T-helper 2 cell treated with Interferon-gamma antibody and Interleukin-4, amounts not matched to agents 5 μg/mL and 100 μg/mL, for 36 hours (primary cell): ENCODE data around the gene CCL4L2.
"Not testable (repeated sequence)": the region's sequence is repeated elsewhere in the genome, so short reads cannot be mapped to it uniquely, and the experiment has no call there.

Experiments used
- DNase-seq: peaks from one replicate; pipeline ENCODE4 v3.0.0; 2021; ENCODE audit warnings: low spot score
- H3K27ac Mint-ChIP-seq: one replicate; pipeline ENCODE4 v1.8.0; 2021; ENCODE audit warnings: mild to moderate bottlenecking, mixed read lengths
- H3K27me3 Mint-ChIP-seq: one replicate; pipeline ENCODE4 v1.8.0; 2021; ENCODE audit warnings: low read depth, mixed read lengths
- H3K36me3 Mint-ChIP-seq: one replicate; pipeline ENCODE4 v1.8.0; 2021; ENCODE audit warnings: low read depth, mixed read lengths
- H3K4me1 Mint-ChIP-seq: one replicate; pipeline ENCODE4 v1.8.0; 2021; ENCODE audit warnings: low read depth, mixed read lengths
- H3K4me3 Mint-ChIP-seq: one replicate; pipeline ENCODE4 v1.8.0; 2022; ENCODE audit warnings: mild to moderate bottlenecking, moderate library complexity, mixed read lengths
- H3K9me3 Mint-ChIP-seq: one replicate; pipeline ENCODE4 v1.8.0; 2021; ENCODE audit warnings: mixed read lengths

Gene CCL4L2

DNA sequence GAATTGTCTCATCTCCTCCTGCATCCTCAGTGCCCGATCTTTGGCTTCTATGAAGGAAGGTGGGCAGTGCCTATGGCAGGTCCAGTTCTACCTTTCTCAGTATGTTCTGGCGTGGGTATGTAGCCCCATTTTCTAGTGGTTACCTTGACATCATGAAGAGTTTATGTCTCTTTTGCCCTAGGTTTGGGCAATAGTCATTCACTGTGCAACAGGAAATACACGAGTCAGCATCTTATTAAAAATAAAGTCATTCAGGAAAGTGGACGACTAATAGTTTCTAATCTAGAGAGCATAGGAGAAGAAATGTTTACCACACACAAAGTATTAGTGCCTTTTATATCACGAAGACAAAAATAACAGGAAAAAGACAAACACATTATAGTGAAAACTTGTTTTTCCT lies 20.9 kb upstream of the CCL4L2 start:
- H3K4me3 Mint-ChIP-seq, H3K36me3 Mint-ChIP-seq, H3K27ac Mint-ChIP-seq, H3K9me3 Mint-ChIP-seq, DNase-seq: not testable (repeated sequence)
- Mint-ChIP-seq H3K4me1 (peaks cover 13% of the 10 kb centered on the region), H3K27me3 (peaks cover 46% of the 10 kb centered on the region)

DNA sequence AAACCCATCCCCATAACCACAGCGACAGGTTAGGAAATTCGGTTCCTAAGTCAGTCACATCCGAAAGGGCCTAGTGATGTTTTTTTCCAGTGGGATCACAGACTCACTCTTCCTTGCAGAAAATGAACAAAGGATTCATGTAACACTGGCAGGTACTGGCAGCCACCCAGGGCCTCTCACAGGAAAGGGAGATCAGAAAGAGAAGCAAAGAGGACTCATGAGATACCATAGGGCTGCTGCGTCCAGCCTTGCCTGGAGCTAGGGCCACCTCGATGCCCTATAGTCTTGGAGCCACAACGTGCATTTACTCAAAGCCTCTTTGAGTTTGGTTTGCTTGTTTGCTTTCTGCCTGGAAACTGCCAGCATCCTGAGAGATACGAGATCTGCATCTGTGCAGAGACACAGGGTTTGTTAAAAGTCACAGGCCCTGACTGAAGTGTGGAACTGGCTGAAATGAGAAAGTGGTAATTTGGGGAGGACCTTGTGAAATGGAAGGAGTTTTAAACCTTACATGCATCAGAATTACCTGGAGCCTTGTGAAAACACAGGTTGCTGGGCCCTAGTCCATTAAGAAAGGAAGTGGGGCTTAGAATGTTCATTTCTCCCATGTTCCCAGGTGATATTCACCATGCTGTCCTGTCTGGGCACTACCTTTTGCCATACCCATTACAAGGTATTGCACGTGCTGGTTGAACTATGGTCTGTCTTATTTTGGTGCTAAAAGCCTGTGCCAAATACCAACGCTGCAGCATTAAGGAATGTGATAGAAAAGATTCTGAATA lies 20.1 kb upstream of the CCL4L2 start:
- not testable (repeated sequence) for H3K4me3 Mint-ChIP-seq, H3K36me3 Mint-ChIP-seq, H3K9me3 Mint-ChIP-seq, DNase-seq, H3K27ac Mint-ChIP-seq
- H3K27me3 Mint-ChIP-seq: peaks cover 43% of the 10 kb centered on the region
- peaks cover 13% of the 10 kb centered on the region for H3K4me1 Mint-ChIP-seq

DNA sequence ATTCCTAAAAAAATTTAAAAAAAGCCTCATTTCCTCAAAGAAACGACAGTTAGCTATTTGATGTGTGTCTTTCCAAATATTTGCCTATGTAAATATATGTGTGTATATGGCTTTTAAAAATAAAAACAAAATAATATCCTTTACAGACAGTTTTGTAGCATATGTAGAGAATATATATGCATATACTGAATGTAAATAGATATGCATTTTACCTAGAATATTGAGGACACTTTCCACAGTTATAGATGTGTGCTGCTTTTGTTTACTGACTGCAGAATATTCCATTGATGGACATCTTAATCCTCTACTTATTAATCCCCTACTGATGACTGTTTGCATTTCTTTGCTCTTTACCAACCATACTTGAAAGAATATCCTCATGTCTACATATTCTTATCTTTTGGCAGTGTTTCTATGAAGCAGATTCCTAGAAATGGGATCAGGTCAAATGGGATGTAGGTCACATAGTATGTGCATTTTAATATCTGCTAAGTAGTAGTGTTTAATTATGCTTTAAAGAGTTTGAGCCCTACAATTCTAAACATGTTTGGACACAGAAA lies 17.6 kb upstream of the CCL4L2 start:
- no peak overlapping the region for H3K27ac Mint-ChIP-seq
- no peak for DNase-seq
- H3K4me1 Mint-ChIP-seq: peaks cover 21% of the 10 kb centered on the region
- no peak overlapping the region for H3K4me3 Mint-ChIP-seq
- H3K9me3 Mint-ChIP-seq: no peaks in the 10 kb centered on the region
- H3K36me3 Mint-ChIP-seq: no peaks in the 10 kb centered on the region
- H3K27me3 Mint-ChIP-seq: peaks cover 42% of the 10 kb centered on the region

DNA sequence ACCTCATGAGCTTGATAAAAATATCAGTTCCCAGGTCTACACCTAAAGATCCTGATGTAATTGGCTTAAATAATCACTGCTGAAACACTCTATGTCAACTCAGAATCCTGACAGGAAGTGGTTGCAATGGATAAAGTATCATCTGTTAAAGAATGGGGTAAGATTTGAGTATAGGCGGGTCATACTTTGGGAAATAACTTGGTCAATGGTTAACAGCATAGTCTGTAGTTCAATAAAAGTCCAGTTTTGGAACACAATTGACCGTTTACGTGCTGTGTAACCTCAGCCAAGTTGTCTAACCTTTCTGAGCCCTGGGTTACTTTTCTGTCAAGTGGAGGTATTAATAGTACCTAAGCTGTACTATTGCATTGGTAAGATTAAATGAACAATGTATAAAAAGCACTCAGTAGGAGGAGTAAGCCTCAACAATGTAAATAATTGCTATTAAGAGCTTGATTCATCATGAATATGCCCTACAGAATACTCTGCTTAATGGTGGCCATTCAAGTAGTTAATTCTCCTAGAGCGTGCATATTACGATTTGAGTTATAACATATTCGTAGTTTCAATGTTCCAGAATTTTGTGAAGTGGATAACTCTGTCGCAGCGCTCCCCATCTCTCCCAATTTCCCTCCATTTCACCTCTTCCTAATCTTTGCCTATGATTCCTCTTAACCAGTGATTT lies 16.6 kb upstream of the CCL4L2 start:
- DNase-seq, H3K36me3 Mint-ChIP-seq, H3K27ac Mint-ChIP-seq, H3K9me3 Mint-ChIP-seq, H3K4me3 Mint-ChIP-seq: not testable (repeated sequence)
- peaks cover 42% of the 10 kb centered on the region for H3K27me3 Mint-ChIP-seq
- H3K4me1 Mint-ChIP-seq: peaks cover 20% of the 10 kb centered on the region

DNA sequence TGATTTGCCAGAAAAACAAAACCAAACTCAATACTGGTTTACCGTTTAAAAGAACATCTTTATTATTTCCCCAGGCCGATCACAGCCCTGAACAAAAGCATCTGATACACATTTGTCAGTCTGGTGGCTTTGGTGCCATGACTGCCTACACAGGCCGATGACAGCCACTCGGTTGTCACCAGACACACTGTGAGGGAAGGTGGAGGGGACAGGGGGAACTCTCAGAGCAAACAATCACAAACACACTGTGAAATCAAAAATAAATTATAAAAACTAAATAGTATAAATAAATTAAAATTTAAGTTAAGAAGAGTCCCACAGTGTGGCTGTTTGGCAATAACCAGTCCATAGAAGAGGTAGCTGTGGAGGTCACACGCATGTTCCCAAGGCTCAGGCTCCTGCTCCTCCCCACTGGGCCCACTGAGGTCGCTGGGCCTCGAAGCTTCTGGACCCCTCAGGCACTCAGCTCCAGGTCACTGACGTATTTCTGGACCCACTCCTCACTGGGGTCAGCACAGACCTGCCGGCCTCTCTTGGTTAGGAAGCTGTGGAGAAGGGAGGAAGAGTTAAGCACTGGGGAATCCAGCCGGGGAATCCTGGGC lies 15.9 kb upstream of the CCL4L2 start:
- DNase-seq, H3K27ac Mint-ChIP-seq, H3K4me3 Mint-ChIP-seq, H3K36me3 Mint-ChIP-seq, H3K9me3 Mint-ChIP-seq: not testable (repeated sequence)
- Mint-ChIP-seq H3K4me1 (peaks cover 22% of the 10 kb centered on the region), H3K27me3 (peaks cover 42% of the 10 kb centered on the region)

DNA sequence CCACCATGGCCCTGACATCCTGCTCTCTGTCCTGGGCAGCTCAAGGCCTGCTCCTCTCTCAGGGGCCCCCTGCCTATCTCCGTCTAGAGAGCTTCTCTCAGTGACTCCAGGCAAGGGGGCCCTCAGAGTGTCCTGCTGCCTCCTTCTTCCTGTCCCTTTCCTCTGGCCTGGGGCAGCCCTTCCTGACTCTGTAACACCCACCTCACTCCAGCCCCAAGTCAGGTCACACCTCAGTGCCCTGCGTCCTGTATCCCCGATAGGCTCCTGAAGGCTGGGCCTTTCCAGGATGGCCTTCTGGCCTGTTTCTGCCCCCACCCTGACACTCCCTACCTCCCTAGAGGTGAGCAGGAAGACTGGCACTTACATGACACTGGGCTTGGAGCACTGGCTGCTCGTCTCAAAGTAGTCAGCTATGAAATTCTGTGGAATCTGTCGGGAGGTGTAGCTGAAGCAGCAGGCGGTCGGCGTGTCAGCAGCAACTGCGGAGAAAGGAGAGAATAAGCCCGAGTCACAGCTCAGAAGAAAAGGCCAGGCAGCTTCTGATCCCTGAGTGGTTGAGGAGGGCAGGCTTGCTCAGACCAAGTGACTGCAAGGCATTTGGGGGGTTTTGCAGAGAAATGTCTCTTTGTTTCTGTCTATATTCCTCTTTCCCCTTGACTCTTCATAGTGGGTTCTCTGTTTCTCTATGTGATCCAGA lies 15.3 kb upstream of the CCL4L2 start:
- H3K4me1 Mint-ChIP-seq: peaks cover 20% of the 10 kb centered on the region
- no peak overlapping the region for H3K4me3 Mint-ChIP-seq
- H3K36me3 Mint-ChIP-seq: no peaks in the 10 kb centered on the region
- no peak for DNase-seq
- H3K27ac Mint-ChIP-seq: no peak overlapping the region
- H3K27me3 Mint-ChIP-seq: peaks cover 41% of the 10 kb centered on the region
- no peaks in the 10 kb centered on the region for H3K9me3 Mint-ChIP-seq

DNA sequence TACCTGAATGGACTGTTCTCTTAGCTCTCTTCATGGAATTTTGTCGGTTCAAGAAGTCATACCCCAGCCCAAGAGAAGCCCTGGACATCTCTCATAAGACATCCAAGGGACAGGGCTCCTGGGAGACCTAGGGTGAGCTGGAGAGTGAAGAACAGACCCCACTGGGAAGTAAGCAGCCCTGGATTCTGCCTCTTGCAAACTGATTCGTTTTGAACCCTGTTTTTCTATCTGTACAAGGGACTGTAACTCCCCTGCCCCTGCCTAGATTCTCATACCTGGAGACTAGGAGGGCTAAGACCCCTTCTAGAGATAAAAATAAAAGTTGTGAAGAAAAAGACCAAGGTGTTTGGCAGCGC lies 14.8 kb upstream of the CCL4L2 start:
- peaks cover 41% of the 10 kb centered on the region for H3K27me3 Mint-ChIP-seq
- H3K36me3 Mint-ChIP-seq: no peaks in the 10 kb centered on the region
- H3K9me3 Mint-ChIP-seq: no peaks in the 10 kb centered on the region
- no peak overlapping the region for H3K4me3 Mint-ChIP-seq
- no peak overlapping the region for H3K27ac Mint-ChIP-seq
- no peak for DNase-seq
- H3K4me1 Mint-ChIP-seq: peaks cover 20% of the 10 kb centered on the region

DNA sequence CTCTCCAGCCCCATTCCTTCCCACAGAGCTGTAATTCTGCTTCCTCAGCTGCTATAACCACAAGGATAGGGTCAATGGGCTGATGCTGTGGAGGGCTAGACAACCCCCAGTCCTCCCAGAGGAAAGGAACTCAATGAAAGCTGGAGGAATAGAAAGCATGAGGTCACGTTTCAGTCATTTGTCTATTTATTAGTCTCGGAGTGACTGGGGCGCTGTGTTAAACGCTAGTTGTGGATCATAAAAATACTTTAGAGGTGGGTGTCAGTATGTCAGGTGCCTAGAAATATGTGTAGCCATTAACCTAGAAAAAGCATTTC lies 13.5 kb upstream of the CCL4L2 start:
- no peak overlapping the region for H3K27ac Mint-ChIP-seq
- no peak for DNase-seq
- H3K9me3 Mint-ChIP-seq: no peaks in the 10 kb centered on the region
- no peaks in the 10 kb centered on the region for H3K36me3 Mint-ChIP-seq
- H3K27me3 Mint-ChIP-seq: peaks cover 39% of the 10 kb centered on the region
- peaks cover 17% of the 10 kb centered on the region for H3K4me1 Mint-ChIP-seq
- no peak overlapping the region for H3K4me3 Mint-ChIP-seq

DNA sequence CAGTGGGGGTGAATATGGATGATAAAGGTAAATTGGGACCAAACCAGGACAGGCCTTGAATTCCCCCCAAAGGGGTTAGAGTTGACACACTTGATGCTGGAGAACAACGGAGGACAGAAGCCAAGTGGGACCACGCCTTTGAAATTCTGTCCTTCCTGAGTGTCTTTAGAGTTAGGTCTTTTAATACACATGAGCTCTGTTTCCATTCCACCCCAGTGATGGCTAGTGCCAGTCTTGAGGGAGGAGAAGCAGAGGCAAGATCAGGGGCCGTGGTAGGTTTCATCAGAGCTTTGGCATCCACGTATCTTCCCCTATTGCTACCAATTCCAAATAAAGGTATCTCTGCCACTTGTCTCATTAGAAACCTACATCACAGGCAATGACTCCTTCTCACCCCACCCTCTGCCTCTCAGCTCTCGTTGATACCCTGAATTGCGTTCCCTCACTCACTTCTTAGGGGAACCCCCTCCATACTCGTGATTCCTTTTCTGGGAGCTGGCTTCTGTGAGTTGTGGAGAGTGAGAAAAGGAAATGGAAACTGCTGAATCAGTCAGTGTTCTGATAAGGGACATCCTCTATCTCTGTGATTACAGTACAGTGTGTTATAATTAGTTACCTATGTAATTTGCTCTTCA lies 11.9 kb upstream of the CCL4L2 start:
- Mint-ChIP-seq H3K9me3 (no peaks in the 10 kb centered on the region), H3K4me1 (peaks cover 17% of the 10 kb centered on the region), H3K27me3 (peaks cover 33% of the 10 kb centered on the region), H3K36me3 (no peaks in the 10 kb centered on the region), H3K27ac (no peak overlapping the region), H3K4me3 (no peak overlapping the region)
- DNase-seq: peak; percentile 43

DNA sequence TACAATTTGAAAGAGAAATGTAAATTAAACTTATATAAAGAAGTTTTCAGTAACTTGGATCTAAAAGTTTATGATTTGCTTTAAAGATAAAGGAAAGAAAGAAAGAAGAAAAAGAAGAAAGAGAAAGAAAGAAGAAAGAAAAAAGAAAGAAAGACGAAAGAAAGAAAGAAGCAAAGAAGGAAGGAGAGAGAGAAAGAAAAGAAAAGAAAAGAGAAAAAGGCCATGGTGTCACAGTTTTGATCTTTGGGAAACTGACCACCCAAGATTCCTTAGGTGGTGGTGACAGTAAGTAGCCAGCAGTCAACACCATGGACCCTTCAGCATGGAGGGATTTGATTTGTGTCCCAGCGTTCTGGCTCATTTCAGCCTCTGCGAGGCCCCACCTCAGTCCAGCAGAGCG lies 9.8 kb upstream of the CCL4L2 start:
- not testable (repeated sequence) for H3K36me3 Mint-ChIP-seq, H3K9me3 Mint-ChIP-seq, H3K27ac Mint-ChIP-seq, H3K4me3 Mint-ChIP-seq, DNase-seq
- peaks cover 27% of the 10 kb centered on the region for H3K27me3 Mint-ChIP-seq
- peaks cover 20% of the 10 kb centered on the region for H3K4me1 Mint-ChIP-seq

DNA sequence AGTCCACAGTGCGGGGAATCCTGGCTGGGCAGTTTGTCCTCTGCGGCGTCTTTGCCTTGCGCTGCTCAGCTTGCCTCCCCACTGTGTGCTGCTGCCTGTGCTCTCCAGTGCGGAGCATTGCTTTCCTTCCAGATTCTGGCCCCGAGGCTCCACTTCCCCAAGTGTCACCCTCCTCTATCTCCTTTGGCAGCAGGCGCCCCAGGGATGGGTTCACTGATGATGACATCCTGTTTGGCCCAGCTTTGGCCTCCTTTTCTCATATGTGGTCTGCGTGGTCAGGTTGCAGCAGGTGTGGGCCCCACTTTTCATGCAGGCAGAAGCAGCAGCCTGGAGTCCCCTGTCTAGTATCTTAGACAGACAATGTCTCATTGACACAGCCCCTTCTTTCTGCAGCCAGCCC lies 9.4 kb upstream of the CCL4L2 start:
- not testable (repeated sequence) for H3K9me3 Mint-ChIP-seq, DNase-seq, H3K36me3 Mint-ChIP-seq, H3K4me3 Mint-ChIP-seq, H3K27ac Mint-ChIP-seq
- peaks cover 20% of the 10 kb centered on the region for H3K4me1 Mint-ChIP-seq
- H3K27me3 Mint-ChIP-seq: peaks cover 26% of the 10 kb centered on the region

DNA sequence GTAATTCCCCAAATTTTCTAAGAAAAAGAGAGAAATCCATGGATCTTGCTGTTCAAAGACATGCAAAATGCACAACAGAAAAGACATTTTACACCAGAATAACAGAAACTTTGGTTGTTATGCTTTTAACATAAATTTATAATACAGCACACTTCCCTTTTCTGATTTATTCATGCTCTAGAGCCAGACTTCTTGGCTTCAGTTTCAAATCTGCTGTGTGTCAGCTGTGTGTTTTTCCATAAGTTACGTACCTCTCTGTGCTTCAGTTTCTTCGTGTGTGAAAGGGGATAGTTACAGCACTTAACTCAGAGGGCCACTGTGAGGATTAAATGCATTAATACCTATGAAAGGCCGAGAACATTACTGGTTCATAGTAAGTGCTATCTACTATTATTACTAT lies 7.5 kb upstream of the CCL4L2 start:
- Mint-ChIP-seq H3K4me3 (no peak overlapping the region), H3K4me1 (peaks cover 16% of the 10 kb centered on the region), H3K27me3 (peaks cover 26% of the 10 kb centered on the region), H3K27ac (no peak overlapping the region), H3K36me3 (no peaks in the 10 kb centered on the region), H3K9me3 (no peaks in the 10 kb centered on the region)
- DNase-seq: no peak

DNA sequence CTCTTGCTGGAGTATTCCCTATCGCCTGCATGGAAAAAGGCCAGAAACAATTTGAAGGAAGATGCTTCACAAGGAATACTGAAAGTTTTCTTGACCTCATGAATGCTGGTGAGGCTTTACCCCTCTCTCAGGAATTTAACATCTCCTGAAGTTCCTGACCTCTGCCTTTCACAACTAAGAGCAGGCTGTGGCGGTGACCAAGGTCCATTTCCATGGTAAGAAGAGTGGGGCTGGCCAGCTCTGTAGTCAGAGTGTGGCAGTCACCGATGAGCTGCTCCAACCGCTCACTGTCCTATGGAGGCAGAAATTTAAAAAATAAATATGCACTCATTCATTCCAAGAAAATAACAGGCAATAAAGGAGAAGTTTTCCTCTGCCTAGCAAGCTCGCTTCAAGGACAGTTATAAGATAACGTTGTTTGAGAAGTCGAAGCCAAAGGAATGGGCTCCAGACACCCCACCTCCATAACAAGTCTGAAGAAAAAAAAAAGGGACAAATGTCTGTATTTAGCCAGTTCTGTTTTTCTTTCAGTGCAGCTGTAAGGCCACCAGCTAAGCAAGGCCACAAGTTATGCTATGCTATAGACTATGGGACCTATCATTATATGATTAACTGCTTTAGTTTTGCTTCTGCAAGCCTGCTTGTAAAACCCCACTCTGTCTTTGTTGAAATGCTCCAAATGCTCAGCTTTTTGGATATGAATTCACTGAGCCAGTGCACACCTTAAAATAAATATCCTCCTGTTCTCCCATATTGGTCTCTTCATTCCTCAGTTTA lies 6.0 kb upstream of the CCL4L2 start:
- no peak for DNase-seq
- peaks cover 8% of the 10 kb centered on the region for H3K4me1 Mint-ChIP-seq

More for the DNA sequence above, 6.0 kb upstream of the CCL4L2 start:
- Mint-ChIP-seq H3K27ac (no peak overlapping the region), H3K9me3 (no peaks in the 10 kb centered on the region), H3K36me3 (no peaks in the 10 kb centered on the region), H3K4me3 (no peak overlapping the region), H3K27me3 (peaks cover 19% of the 10 kb centered on the region)
